Amniotic stem cell (primary cell): ENCODE measurements around the gene ROPN1L.
"Not testable (repeated sequence)": the region's sequence is repeated elsewhere in the genome, so short reads cannot be mapped to it uniquely, and the experiment has no call there.

ENCODE experiments used
- DNase-seq: peaks from one replicate; lab custom pipeline; 2025; lab: John Stamatoyannopoulos, UW

The ROPN1L gene

DNA sequence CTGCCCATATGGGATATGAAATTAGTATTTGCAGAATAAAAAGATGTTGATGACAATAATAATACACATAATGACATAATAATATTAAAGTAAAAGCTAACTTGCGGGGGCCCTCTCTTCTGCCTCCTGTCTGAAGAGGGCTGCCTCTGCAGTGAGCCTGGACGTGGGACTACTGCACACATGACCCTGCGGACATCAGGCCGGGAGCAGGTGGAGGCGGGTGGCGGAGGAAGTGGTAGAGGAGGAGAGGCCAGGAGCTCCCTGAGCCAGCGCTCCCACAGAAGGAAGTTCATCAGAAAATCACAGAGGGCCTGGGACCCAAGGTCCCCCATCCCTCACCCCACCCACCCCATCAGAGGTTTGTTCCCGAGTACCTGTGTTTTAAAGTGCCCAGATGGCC lies 60.5 kb downstream of the ROPN1L start:
- no peak for DNase-seq

DNA sequence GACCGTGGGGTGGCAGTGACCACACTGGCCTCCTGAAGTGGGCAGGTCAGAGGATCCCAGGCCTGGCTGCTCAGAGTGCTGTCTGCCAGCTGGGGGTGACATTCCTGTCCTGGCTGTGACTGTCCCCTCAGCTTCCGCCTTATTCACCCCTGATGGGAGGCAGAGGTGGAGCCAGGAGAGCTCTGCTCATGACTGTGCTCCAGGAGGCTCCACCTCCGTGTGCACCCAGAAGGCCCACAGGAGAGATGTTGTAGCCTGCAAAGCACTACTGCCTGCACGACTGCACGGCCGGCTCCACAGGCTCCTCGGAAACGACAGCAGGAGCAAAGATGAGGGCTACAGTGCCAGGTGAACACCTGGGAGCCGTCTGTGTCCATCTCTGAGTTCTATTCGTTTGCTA lies 60.9 kb downstream of the ROPN1L start:
- DNase-seq = no peak

DNA sequence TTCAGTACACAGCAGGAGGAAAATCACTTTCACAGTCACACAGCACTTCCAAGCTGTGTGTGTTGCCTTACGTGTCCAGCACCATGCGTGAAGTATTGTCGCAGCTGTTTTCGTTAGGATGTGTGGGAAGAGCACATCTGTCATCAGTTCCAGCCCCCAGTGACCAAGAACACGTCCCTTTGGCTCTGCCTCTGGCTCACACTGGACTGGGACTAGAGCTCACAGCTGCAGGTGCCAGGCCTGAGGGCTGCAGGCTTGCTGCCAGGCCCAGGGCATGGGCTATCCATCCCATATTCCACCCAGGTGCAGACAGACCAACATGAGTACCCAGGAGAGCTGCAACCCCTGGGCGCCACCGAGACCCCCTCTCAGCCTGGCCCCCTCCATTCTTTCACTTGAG lies 61.6 kb downstream of the ROPN1L start:
- DNase-seq = no peak

DNA sequence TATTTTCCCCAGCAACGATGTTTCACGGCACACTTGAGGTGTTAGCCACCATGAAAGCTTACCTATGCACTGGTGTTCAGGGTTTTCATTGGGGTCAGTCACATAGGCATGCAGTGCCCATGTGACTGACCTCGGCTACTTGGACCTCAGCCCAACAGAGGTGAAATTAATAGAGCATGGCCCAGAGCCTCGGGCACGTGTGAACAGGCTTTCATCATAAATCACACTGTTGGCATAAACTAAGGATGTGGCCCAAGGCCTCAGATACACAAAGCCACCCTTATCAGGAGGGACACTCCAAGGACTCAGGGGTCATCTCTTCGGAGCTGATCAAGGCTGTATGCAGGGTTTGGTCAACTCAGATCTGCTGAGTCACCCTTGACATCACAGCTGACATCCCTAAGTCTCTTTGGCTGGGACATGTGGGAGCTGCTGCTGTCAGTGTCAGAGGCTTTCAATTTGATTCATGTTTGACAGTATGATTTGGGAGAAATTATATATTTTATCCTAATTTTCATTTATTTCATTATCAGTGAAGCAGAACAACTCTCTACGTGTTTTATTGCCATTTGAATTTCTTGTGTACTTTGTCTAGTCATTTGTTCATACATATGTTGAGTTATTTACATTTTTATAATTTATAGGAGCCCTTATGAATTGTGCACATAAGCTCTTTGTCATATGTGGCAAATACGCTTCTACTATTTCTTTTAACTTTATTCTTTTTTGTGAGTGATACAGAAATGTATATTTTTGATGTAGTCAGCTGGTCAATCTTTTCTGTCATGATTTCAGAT lies 62.5 kb downstream of the ROPN1L start:
- no peak for DNase-seq

DNA sequence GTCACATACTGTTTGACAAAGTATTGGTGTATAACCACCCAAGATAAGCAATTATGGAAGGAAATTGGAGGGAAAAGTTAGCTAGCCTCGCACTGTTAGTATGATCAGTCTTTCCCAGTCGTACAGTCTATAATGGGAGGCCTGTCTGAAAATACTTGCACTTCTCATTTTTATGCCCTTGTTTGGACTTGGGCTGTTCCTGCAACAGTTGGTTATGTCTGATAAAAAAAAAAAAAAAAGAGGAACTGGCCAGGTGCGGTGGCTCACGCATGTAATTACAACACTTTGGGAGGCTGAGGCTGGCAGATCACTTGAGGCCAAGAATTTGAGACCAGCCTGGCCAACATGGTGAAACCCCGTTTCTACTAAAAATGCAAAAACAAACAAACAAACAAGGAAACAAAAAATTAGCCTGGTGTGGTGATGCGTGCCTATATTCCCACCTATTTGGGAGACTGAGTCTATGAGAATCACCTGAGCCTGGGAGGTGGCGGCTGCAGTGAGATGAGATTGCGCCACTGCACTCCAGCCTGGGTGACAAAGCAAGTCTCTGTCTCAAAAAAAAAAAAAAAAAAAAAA lies 63.9 kb downstream of the ROPN1L start:
- no peak for DNase-seq

DNA sequence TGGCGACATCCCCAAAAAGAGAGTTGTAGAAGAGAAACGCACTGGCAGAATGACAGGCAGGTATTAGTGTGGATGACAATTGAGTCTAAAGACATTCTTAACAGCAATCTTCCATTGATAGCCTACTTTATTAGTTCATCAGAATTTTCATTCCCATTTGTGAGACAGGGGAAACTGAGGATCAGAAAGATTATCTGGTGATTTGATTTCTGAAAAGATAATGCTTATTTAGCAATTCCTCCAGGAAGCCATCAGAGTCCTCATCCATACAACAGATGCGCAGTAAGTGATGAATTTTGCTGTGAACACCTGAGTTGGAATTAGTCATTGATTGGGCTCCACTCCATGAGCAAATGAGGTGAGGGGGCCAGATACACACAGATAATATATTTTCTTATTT lies 64.9 kb downstream of the ROPN1L start:
- no peak for DNase-seq

DNA sequence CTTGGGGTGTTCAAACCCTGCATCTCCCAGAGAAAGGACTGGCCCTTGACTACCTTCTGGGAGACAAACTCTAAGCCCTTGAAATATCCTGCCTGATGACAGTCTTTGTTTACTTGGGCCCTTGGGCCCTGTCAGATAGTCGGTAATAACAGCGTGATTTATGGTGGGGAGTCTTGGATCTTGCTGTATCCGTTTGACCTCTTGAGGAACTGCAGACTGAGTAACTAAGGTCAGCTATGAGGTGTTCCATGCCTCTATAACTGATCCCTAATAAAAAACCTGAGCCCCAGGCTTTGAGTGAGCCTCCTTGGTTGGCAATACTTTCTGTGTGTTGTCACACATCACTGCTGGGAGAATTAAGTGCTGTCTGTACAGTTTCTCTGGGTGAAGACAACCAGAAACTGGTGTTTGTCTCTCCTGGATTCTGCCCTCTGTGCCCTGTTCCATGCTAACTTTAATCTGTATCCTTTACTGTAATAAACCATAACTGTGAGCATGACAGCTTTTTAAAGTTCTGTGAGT lies 66.0 kb downstream of the ROPN1L start:
- no peak for DNase-seq

DNA sequence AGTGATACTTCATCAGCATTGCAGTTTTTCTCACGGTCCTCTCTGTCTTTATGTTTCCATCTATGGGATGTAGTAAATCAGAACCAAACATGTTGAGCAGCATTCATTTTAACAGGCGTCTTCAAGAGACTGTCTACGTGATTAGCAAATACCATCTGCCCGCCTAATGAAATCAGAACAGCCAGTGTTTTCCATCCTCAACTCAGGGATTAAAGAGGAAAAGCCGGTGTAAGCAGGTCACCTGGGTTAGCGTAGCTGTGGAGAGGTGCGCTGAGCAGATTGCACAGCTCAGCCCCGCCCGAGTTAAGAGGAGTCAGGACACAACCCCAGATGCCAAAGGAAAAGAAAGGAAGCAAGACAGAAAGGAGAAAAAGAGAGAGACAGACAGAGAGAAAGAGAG lies 67.9 kb downstream of the ROPN1L start:
- DNase-seq = no peak

DNA sequence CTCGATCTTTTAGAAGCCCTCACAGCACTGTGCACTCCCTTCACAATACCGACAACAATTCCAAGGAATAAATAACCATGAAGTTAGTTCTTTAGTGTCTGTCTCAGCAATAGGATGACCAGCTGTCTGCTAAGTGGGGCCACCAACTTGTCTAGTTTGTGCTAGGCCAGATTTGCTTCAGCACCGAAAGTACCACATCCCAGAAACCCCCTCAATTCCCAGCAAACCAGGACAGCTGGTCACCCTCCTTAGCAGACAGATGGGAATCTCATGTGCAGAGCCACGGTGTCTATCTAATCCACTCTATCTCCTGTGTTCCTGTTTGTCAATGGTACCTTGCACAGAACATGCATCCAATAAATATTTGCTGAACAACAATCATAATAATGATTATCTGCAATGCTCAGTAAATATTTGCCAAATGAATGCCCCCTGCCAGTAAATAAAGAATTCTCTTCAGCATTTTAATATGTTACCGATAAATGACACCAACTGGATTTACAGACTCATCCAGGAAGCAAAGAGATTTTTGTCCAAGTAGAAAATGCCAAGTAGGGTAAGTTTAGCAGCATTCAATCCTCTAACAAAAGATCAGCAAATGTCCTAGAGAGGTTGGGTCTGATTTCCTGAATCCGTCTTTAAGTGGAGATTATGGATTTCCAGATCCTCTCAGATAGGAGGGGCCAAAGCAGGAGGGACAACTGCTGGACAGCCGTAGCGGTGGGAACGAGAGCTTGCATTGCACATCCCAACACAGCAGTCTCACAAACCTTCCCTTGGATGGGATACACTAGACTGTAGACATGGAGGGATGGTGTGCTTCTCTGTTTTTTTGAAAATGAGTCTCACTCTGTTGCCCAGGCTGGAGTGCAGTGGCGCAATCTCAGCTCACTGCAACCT lies 70.3 kb downstream of the ROPN1L start:
- no peak for DNase-seq

DNA sequence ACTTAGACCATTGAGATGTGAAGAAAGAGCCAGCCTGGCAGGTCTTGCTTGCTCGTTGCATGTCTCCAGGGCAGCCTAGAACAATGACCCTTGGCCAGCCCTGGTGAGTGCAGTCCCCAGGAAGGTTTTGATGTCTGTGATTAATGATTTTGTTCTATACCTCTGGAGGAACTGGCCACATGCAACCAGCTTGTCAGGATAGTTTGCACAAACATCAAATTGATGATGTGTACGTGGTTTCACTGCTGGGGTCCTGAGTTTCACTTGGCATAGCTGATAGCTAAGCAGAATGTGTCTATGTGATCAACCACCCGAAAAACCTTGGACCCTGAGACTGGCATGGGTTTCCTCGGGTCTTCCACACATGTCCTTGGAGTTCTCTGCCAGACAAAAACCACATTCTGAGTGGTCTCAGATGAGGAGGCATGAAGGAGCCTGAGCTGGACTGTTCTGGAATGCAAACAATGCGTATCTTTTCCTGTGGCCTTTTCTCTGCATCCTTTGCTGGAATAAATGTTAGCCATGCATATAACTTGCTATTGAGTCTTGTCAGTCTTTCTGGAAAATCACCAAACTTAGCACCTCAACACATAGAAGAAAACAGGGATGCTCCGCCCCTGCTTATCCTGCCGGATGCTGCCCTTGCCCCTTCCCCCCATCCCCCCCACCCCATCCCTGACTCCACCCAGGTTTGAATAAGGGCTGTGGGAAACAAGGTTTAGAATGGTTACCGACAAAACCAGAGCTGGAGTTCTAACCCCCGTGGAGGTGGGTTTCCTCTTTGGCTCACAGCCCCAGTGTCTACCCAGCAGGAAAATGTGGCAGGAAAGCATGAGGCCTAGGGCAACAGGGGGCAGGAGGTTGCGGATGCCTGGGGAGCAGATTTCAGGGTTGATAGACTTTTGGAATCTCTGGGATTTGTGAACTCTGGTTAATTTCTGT lies 72.1 kb downstream of the ROPN1L start:
- DNase-seq = peak; percentile 51

DNA sequence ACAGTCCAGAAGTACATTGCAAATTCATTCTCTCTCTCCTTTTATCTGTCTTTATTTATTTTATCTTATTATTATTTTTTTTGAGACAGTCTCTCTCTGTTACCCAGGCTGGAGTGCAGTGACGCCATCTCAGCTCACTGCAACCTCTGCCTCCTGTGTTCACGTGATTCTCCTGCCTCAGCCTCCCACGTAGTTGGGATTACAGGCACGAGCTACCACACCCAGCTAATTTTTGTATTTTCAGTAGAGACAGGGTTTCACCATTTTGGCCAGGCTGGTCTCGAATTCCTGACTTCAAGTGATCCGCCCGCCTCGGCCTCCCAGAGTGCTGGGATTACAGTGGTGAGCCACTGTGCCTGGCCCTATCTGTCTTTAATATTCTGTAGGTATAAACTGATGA lies 72.9 kb downstream of the ROPN1L start:
- DNase-seq = not testable (repeated sequence)
